SU-DHL-6 (cell line): ENCODE data around the gene ABR.
"Not testable (repeated sequence)": the region's sequence is repeated elsewhere in the genome, so short reads cannot be mapped to it uniquely, and the experiment has no call there.

ENCODE experiments used
- EZH2phosphoT487 ChIP-seq: fragments of 200-600 bp; sonication (generic), shearing (Covaris generic); conservative IDR thresholded peaks from 2 replicates; pipeline ENCODE4 v1.6.1; 2018; ENCODE audit warnings: mild to moderate bottlenecking, antibody characterized with exemption, low read length, moderate library complexity, mixed read lengths
- TF ChIP-seq, protein P1 (sequence below): fragments of 200-600 bp; sonication (generic); IDR thresholded peaks from one replicate; pipeline ENCODE4 v1.5.1; 2017; ENCODE audit warnings: antibody characterized with exemption, mild to moderate bottlenecking, low read length, moderate library complexity; ENCODE audit not compliant: insufficient read depth, poor library complexity, severe bottlenecking

DNA sequence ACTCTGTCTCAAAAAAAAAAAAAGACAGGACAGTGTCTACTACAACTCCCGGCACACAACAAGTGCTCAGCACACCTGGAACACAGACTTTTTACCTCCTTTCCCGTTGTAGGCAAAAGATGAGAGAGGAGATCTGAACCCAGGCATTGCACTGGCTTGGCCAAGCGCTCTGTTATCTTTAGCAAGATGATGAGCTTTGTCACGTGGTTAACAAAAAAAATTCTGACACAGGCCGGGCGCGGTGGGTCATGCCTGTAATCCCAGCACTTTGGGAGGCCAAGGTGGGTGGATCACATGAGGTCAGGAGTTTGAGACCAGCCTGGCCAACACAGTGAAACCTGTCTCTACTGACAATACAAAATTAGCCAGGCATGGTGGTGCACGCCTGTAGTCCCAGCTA lies 27.2 kb downstream of the ABR start:
- TF ChIP-seq, protein P1, sequence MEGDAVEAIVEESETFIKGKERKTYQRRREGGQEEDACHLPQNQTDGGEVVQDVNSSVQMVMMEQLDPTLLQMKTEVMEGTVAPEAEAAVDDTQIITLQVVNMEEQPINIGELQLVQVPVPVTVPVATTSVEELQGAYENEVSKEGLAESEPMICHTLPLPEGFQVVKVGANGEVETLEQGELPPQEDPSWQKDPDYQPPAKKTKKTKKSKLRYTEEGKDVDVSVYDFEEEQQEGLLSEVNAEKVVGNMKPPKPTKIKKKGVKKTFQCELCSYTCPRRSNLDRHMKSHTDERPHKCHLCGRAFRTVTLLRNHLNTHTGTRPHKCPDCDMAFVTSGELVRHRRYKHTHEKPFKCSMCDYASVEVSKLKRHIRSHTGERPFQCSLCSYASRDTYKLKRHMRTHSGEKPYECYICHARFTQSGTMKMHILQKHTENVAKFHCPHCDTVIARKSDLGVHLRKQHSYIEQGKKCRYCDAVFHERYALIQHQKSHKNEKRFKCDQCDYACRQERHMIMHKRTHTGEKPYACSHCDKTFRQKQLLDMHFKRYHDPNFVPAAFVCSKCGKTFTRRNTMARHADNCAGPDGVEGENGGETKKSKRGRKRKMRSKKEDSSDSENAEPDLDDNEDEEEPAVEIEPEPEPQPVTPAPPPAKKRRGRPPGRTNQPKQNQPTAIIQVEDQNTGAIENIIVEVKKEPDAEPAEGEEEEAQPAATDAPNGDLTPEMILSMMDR: not testable (repeated sequence)
- not testable (repeated sequence) for TF ChIP-seq EZH2phosphoT487
